Measurements from ENCODE around the gene PLXNA3.

Gene PLXNA3

DNA sequence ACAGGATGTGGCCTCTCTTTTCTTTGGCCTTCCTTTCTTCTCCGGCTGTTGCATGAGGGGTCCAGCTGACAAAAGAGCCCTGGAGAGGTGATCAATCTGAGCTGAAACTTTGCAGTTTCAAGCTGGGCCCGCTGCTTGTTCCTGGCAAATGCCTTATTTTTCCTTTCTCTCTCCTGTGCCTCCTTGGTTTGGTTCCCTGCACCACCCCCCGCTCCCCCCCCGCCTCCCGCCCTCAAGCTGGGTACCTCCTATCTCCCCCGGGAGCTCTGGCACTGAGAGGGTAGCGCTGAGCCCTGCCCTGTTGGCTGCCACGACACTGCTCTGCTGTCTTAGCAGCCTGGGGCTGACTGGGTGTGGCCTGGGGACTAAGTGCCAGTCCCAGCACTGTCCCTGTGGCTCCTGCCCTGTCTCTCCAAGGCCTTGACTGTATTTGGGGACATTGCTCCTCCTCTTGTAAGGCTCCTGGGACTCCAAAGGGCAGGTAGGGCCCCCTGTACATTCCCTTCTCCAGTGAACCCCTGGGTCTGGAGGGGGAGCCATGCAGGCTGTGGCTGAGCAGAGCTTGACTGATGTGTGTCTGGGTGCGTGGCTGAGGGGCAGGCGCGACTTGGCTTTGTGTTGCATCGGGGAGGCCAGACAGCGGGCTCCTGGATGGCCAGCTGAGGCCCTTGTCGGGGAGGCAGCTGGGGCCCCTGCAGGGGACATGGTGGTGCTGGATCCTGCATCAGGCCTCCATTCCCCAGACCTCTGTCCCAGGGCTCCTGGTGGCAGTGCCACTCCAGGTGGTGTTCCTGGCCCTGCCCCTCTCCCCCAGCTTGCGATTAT is 1.1 kb downstream of the PLXNA3 start:
- DNase-seq (ENCODE audit: low read depth in 2 of 2) = no peak

DNA sequence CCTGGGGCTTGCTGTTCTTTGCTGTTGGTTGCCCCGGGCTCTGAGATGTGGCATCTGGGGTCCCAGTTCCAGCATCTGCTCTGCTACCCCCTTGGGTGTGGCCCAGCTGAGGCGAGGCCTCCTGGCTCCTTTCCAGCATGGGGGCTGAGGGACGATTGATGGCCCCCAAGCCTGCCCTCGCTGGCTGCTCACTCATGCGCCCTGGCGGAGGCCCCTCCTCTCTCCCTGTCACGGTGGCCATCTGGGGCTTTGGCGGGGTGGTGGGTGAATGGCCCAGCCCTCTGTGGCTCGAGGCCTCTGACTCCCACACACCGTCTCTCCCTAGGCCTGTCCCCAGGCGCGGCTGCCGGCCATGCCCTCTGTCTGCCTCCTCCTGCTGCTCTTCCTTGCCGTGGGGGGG is 1.8 kb downstream of the PLXNA3 start:
- DNase-seq (ENCODE audit: low read depth in 2 of 2) = no peak

DNA sequence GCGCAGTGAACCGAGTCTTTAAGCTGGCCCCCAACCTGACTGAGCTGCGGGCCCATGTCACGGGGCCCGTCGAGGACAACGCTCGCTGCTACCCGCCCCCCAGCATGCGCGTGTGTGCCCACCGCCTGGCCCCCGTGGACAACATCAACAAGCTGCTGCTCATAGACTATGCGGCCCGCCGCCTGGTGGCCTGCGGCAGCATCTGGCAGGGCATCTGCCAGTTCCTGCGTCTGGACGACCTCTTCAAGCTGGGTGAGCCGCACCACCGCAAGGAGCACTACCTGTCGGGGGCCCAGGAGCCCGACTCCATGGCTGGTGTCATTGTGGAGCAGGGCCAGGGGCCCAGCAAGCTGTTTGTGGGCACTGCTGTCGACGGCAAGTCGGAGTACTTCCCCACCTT is 2.2 kb downstream of the PLXNA3 start:
- no peak for DNase-seq (ENCODE audit: low read depth in 2 of 2)

DNA sequence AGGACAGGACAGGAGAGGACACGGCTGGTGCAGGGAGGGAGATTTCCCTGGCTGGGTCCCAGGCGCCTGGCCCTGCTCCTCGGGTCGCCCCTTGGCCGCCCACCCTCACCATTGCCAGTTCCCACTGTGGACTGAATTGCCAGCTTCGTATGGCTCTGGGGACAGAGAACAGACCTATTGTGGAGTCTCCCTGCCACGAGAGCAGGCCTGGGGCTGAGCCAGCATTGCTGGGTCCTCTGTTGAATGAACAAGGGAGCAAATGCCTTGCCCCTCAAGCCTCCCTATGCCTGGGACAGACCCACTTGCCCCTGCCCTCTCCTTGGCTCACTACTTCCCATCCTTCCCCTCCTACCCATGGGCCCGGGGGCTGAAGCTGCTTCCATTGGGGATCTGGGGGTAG is 4.3 kb downstream of the PLXNA3 start:
- no peak for DNase-seq (ENCODE audit: low read depth in 2 of 2)

DNA sequence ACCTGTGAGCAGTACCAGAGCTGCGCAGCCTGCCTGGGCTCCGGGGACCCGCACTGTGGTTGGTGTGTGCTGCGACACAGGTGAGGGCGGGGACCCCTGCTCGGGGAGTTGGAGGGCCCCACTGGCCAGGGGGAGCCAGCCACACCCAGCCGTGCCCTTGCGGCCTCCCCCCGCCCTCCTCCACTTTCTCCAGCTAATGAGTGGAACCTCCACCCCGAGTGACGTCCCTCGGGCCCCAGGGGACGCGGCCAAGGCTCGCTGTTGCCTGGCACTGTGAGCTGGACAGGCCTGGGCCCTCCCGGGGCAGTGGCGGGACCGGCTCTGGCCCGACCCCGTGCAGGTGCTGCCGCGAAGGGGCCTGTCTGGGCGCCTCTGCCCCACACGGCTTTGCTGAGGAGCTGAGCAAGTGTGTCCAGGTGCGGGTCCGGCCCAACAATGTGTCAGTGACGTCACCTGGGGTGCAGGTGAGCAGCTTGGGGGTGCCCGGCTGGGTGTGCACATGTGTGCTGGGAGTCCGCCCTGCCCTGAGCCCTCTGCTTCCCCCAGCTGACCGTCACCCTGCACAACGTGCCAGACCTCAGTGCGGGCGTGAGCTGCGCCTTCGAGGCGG is 5.6 kb downstream of the PLXNA3 start:
- no peak for DNase-seq (ENCODE audit: low read depth in 2 of 2)

DNA sequence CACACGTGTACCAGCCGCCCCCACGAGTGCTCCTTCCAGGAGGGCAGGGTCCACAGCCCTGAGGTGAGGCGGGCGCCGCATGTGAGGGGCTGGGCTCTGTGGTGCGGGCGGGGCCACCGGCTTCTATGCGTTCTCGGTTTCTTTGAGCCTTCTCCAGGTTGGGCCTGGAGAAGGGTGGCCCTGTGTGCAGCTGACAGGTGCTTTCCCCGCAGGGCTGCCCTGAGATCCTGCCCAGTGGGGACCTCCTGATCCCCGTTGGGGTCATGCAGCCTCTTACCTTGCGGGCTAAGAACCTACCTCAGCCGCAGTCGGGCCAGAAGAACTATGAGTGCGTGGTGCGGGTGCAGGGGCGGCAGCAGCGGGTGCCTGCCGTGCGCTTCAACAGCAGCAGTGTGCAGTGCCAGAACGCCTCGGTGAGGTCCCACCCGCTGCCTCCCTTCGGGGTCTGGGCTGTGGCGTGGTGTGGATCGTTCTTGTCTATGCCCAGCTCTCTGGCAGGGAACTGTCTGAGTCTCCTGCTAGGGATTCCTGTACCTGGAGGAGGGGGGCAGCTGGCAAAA is 6.8 kb downstream of the PLXNA3 start:
- no peak for DNase-seq (ENCODE audit: low read depth in 2 of 2)

DNA sequence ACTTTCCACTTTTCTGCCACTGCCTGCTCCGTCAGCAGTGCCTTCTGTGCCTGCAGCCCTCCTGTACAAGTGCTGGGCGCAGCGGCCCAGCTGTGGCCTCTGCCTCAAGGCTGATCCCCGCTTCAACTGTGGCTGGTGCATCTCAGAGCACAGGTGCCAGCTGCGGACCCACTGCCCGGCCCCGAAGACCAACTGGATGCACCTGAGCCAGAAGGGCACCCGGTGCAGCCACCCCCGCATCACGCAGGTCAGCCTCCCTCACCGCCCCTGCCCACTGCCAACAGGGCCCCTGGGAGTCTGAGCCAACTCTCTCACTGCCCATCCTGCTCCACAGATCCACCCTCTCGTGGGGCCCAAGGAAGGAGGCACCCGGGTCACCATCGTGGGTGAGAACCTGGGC is 7.5 kb downstream of the PLXNA3 start:
- DNase-seq (ENCODE audit: low read depth in 2 of 2) = no peak

DNA sequence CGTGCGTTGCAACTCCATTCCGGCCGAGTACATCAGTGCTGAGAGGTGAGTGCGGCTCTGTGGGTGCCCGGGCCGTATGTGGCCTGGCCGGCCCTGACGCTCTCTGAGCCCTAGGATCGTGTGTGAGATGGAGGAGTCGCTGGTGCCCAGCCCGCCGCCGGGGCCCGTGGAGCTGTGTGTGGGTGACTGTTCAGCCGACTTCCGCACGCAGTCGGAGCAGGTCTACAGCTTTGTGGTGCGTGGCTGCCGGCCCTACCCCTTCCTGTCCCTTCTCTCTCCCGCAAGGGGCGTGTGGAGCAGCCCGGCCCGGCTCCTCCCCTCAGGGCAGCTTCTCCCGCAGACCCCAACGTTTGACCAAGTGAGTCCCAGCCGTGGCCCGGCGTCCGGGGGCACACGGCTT is 8.0 kb downstream of the PLXNA3 start:
- DNase-seq (ENCODE audit: low read depth in 2 of 2) = no peak

DNA sequence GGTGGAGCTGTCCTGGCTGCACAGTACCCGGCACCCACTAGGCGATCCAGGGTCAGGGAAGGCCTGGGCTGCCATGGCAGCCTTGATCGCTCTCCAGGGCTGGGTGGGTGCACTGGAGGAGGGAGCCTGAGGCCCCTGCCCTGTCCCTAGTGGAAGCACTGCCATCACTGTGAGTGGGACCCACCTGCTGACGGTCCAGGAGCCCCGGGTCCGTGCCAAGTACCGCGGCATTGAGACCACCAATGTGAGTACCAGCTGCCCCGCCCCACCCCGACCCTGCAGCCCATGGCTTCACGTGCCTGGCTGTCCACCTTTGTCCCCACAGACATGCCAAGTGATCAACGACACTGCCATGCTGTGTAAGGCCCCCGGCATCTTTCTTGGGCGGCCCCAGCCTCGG is 8.8 kb downstream of the PLXNA3 start:
- DNase-seq (ENCODE audit: low read depth in 2 of 2) = no peak

DNA sequence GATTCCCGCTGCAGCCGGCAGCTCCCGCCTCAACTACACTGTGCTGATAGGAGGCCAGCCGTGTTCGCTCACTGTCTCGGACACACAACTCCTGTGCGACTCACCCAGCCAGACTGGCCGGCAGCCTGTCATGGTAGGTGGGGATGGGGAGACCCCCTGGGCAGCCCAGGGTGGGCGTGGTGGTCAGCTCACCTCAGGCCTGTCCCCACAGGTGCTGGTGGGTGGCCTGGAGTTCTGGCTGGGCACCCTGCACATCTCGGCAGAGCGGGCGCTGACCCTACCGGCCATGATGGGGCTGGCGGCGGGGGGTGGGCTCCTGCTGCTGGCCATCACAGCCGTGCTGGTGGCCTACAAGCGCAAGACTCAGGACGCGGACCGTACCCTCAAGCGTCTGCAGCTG is 9.5 kb downstream of the PLXNA3 start:
- no peak for DNase-seq (ENCODE audit: low read depth in 2 of 2)

DNA sequence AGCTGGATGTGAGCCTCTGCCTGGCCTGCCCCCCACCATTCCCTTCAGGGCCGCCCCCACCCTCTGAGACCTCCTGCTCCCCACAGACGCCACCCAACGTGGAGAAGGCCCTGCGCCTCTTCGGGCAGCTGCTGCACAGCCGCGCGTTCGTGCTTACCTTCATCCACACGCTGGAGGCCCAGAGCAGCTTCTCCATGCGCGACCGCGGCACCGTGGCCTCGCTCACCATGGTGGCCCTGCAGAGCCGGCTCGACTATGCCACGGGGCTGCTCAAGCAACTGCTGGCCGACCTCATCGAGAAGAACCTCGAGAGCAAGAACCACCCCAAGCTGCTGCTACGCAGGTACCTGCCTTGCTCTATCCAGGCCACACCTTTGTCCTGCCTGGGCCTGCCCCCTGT is 10.1 kb downstream of the PLXNA3 start:
- no peak for DNase-seq (ENCODE audit: low read depth in 2 of 2)

DNA sequence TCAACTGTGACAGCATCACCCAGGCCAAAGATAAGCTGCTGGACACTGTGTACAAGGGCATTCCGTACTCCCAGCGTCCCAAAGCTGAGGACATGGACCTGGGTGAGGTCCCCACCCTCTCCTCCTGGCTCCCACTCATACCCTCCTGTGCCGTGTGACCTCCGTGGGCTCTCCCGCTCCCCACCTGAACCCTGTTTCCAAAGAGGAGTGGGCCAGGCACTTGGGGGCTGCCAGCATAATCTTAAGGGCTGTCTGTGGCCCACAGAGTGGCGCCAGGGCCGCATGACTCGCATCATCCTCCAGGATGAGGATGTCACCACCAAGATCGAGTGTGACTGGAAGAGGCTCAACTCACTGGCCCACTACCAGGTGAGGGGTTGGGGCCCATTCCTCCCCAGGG is 11.0 kb downstream of the PLXNA3 start:
- DNase-seq (ENCODE audit: low read depth in 2 of 2) = no peak

DNA sequence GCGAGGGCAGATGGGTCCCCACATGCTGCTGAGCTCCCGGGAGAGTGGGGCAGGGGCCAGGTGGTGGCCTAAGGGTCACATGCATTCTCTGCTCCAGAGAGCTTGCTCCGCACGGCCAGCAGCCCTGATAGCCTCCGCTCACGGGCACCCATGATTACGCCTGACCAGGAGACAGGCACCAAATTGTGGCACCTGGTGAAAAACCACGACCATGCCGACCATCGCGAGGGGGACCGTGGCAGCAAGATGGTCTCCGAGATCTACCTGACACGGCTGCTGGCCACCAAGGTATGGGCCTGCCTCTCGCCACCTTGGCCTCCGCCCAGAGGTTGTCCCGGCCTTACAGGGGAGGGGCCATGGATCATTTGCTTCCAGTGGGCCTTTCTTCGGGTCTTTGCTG is 11.8 kb downstream of the PLXNA3 start:
- no peak for DNase-seq (ENCODE audit: low read depth in 2 of 2)

DNA sequence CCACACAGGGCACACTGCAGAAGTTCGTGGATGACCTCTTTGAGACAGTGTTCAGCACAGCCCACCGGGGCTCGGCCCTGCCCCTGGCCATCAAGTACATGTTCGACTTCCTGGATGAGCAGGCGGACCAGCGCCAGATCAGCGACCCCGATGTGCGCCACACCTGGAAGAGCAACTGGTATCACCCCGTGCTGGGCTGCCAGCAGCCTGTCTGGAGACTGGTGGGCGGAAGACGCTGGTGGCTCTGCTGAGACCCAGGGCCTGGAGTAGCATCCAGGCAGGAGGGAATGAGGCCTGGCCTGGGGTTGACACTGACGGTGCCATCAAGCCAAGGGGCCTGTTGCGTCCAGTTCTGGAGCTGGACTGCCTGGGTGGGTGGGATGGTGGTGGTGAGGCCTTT is 12.4 kb downstream of the PLXNA3 start:
- no peak for DNase-seq (ENCODE audit: low read depth in 2 of 2)

DNA sequence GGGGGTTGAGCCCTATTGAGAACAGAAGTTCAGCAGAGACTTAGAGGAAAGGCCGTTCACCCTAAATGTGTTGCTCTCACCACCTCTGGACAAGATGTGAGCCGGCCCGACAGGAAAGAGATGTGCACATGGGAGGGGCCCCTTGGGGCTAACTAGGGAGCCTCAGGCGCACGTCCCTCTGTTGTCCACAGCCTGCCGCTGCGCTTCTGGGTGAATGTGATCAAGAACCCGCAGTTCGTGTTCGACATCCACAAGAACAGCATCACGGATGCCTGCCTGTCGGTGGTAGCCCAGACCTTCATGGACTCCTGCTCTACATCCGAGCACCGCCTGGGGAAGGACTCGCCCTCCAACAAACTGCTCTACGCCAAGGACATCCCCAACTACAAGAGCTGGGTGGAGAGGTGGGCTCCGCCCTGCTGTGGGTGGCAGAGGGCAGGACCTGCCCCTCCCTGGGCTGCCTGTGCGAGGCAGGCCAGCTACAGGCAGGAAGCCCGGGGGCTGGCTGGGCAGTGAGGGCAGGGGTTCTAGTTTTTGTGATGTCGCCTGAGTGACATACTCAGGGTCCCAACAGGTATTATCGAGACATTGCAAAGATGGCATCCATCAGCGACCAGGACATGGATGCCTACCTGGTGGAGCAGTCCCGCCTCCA is 13.0 kb downstream of the PLXNA3 start:
- no peak for DNase-seq (ENCODE audit: low read depth in 2 of 2)

DNA sequence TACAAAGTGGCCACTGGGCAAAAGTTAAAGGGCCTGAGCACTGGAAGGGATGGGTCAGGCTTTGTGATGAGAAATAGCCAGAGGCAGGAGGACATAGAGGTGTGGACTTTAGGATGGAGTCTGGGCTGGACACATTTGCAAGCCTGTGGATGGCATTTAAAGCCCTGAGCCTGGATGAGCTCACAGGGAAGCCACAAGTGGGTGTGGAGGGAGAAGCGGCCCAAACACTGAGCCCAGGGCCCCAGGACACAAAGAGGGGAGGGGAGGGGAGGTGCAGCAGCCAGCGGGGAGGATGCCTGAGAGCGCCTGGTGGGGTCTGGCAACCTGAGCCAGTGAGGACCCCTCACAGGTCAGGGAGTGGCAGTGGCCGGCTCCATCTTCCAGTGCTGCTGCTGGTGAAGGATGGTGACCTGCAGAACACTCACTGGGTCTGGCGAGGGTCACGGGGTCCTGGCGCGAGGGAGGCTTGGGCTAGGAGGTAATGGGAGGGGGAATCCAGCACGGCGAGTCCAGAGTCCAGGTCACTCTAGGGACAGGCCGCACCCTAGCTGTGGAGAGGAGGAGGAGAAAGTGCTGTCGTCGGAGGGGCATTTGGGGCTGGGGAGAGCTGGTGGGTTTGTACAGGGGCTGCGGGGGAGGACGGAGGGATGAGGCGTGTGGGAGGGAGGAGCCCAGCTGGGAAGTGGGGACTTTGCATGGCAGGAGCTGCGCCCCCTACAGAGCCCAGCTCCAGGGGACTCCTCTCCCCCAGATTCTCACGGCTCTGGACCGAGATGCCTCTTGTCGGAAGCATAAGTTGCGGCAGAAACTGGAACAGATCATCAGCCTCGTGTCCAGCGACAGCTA is 14.0 kb downstream of the PLXNA3 start:
- no peak for DNase-seq (ENCODE audit: low read depth in 2 of 2)

DNA sequence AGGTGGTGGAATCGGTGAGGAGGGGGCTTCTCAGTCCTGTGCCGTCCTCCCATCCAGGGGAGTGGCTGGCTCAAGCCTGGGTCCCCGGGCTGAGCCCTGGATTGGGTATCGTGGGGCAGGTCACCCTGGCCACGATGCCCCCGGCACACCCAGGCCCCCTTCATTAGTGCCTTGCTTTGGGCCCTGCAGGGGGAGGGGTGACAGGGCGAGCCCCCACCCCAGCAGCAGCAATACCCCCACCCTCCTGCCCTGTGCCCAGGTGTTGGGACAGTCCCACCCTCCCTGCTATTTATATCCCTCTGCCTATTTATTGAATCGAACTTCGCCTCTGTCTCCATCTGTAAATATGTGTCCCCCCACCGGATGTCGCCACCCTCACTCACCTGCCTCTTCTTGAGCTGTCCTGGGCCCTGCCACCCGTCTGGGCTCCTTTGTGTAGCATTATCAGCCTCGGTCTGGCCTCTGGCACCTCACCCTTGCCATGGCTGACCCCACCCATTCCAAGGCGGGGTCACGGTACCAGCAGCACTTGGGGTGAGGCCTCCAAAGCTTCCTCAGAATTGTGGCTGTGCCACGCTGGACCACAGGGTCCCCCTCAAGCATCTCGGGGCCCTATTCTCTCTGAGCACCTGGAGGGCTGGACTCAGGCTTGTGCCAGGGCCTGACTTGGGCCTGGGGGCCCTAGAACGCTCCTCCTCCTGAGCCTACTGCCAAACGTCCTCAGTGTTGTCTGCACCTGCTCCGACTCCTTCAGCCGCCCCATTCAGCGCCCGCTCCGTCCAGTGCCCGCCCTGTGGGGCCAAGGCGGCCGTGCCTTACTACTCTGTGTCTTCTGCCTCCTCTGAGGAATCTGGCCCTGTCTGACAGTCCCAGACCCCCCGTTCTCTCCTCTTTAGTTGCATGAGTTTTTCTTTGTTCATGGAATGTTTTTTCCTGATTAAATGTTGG is 14.9 kb downstream of the PLXNA3 start:
- DNase-seq (ENCODE audit: low read depth in 2 of 2) = no peak

DNA sequence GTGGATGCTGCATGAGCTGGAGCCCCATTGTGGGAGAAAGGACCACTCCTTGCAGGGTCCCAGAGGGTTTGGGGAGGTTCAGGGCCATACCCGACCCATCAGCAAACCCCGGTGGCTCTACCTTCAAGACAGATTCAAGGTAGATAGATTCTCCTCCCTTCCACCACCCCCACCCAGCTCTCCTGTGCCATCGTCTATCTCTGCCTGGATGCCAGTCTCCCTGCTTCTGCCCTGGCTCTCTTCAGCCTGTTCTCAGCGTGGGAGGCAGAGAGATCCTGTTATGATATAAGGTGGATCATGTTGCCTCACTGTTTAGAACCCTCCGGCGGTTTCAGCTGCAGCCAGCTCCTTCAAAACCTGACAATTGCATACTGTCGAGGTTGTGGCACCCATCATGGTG is 15.6 kb downstream of the PLXNA3 start:
- no peak for DNase-seq (ENCODE audit: low read depth in 2 of 2)

DNA sequence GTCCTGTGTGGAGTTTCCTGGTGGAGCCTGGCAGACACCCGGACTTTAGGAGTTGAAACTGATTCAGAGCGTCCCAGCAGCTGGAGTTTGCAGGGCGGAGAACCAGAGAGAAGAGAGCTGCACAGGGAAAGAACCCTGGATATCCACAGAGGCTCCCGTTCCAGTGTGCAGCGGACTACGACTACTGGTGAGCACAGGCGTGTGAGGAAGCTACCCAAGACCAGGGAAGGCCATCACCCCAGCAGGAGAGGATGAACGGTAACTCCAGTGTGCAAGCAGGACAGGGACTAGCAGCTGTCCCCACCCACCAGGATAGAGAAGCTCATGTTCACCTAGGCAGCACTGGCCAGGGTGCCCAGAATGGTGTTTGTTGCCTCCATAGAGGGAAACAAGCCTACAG is 18.7 kb downstream of the PLXNA3 start:
- no peak for DNase-seq (ENCODE audit: low read depth in 2 of 2)

DNA sequence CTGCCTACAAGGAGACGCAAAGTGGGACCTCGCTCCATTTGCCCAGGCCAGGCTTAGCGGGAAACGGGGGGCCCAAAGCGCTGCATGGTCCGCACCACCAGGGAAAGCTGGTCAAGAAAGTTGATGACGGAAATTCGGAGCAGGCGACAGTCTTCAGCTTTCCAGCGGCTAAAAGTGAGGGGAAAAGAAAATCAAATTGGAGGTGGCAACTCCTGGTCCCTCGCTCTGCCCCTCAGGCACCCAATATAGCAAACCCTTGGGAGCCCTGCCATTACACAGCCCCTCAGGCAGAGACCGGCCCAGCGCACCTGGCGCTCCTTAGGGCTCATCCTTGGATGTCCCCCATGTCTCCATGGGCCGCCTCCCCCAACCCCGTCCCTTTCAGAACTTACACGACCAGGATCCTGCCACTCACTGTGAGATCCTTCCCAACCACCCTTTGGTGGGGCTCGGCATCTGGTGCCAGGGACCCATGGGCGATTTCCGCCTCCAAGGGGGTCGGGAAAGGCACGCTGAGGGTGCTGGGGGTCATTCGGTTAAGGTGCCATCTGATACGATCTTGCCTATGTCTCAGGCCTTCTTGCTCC is 19.9 kb downstream of the PLXNA3 start:
- no peak for DNase-seq (ENCODE audit: low read depth in 2 of 2)

All from stimulated activated CD8-positive, alpha-beta memory T cell treated with anti-CD3 and anti-CD28 coated beads, Interleukin-2, amount 100 ng/mL, for 1 hour (primary cell).